ENCODE data around the gene ZKSCAN2.

The ZKSCAN2 gene

GRCh38 chr16:25222959-25223358, 34.7 kb downstream of the ZKSCAN2 start:
- no peak for DNase-seq

DNA sequence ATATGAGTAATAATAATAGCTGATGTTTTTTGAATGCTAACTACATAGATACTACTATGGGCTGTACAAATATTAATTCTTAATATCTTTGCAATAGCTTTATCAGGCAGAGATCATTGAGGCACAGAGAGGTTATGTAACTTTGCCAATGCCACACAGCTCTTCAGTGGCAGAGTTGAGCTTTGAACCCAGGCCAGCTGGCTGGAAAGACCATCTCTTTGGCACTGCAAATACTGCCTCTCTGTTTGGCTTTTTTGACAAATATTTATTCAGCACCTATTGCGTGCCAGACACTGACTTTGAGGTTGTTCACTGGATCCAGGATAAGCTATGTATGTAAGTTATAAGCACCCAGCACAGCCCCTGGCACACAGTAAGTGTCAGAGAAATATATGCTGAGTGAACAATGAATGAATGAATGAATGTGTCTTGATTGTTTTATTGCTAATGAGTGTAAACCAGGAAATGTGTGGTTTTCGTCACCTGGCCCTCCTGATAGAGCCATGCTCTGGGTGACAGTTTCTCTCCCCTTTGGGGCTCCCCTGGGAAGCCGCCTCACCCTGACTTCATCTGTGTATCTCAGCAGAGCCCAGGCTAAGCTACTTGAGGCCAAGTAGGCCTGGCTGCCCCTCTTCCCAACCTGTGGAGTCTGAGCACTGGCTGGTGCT, 38.4 kb downstream of the ZKSCAN2 start:
- DNase-seq = no peak

- no peak for DNase-seq
Observed at GRCh38 chr16:25217921-25218320, 39.7 kb downstream of the ZKSCAN2 start.

DNA sequence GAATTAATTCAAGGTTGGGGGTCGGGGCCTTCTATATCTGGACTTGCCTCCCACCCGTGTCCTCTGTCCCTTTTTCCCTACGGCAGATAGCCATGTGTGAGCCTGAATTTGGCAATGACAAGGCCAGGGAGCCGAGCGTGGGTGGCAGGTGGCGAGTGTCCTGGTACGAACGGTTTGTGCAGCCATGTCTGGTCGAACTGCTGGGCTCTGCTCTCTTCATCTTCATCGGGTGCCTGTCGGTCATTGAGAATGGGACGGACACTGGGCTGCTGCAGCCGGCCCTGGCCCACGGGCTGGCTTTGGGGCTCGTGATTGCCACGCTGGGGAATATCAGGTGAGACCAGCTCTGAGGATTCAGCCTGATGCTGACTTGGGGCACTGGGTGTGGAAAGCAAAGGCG, 40.5 kb downstream of the ZKSCAN2 start:
- no peak for DNase-seq

- DNase-seq = no peak
Observed at GRCh38 chr16:25213709-25214397, 43.8 kb downstream of the ZKSCAN2 start.

- DNase-seq = no peak
Observed at GRCh38 chr16:25212636-25213035, 45.0 kb downstream of the ZKSCAN2 start.

GRCh38 chr16:25210758-25211157, 46.9 kb downstream of the ZKSCAN2 start:
- no peak for DNase-seq

- no peak for DNase-seq
Observed at GRCh38 chr16:25199457-25199856, 58.2 kb downstream of the ZKSCAN2 start.

DNA sequence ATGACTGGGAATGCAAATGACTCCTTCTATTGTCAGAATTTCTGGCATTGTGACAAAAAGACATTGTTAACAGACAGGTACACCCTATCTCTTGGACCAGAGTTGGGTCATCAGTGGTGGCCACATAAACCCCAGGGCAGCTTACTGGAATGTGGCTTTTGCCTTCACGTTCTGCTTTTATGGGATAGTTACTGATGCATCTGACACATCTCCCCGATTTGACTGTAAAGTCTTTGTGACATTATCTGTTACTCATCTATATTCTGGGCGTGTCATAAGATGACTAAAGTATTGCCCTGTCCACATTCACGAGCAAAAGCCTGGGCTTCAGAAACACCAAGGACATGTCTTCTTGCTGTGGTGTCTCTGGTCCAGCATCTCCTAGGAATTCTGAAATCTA, 59.6 kb downstream of the ZKSCAN2 start:
- DNase-seq = no peak

DNA sequence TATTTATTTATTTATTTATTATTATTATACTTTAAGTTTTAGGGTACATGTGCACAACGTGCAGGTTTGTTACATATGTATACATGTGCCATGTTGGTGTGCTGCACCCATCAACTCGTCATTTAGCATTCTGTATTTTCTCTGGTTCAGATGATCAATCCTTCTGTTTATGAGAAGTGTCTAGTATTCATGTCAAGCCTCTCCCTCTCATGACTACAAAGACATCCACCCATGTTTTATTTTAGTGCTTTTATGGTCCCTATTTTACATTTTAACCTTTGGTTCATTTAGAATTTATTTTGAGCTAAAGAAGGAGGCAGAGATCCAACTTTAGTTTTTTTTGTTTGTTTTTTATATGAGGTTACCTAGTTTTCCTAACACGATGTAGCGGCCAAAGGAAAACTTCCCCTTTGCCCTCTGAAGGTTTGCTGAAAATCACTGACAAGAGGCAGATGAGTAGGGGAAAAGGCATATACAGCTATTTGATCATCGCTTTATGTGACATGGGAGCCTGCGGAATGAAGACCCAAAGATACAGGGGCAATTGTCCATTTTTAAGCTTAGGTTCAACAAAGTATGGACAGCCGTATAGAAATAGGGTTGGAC, 63.3 kb downstream of the ZKSCAN2 start:
- no peak for DNase-seq

GRCh38 chr16:25192096-25192495, 65.5 kb downstream of the ZKSCAN2 start:
- DNase-seq = no peak

DNA sequence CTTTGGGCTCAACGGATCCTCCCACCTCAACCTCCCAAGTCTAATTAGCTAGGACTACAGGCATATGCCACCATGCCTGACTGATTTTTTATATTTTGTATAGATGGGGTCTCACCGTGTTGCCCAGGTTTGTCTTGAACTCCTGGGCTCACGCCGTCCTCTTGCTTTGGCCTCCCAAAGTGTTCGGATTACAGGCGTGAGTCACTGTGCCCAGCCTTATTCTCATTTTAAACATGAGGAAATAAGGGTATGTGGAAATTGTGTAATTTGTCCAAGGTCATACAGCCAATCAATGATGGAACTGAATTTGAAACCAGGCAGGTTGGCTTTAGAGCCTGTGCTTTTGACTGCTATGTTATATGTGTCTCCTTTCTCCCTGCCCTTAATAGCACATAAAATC, 68.3 kb downstream of the ZKSCAN2 start:
- DNase-seq = no peak

DNA sequence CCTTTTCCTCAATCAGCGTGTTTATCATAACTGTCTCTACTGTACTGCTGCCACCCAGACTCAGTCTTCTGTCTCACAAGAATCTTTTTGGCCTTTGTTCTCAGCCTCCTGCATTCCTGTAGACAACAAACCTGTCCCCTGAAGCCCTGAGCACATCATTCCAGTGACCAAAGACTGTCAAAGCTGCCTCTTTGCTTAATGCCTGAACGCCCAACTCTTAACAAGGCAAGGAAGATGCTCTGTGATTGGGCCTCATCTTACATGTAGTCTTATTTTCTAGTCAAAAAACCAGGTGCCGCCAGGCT, 70.2 kb downstream of the ZKSCAN2 start:
- no peak for DNase-seq
